UCSD-AML1 (cell line): ENCODE data around the gene ACP4.
"Not testable (repeated sequence)": the region's sequence is repeated elsewhere in the genome, so short reads cannot be mapped to it uniquely, and the experiment has no call there.

Experiments
- DNase-seq: peaks from one replicate; lab custom pipeline; 2025; ENCODE audit not compliant: unreplicated experiment; lab: John Stamatoyannopoulos, UW

The ACP4 gene

DNA sequence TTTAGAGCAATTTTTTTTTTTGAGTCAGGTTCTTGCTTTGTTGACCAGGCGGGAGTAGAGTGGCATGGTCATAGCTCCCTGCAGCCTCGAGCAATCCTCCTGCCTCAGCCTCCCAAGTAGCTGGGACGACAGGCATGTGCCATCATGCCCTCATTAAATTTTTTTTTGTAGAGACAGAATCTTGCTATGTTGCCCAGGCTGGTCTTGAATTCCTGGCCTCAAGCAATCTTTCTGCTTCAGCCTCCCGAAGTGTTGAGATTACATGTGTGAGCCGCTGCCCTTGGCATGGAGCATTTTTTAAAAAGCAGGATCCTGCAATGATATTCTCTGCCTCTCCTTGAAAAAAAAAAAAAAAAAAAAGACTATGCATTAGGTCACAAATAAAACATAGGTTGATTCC, 14.1 kb upstream of the ACP4 start:
- DNase-seq: no peak

DNA sequence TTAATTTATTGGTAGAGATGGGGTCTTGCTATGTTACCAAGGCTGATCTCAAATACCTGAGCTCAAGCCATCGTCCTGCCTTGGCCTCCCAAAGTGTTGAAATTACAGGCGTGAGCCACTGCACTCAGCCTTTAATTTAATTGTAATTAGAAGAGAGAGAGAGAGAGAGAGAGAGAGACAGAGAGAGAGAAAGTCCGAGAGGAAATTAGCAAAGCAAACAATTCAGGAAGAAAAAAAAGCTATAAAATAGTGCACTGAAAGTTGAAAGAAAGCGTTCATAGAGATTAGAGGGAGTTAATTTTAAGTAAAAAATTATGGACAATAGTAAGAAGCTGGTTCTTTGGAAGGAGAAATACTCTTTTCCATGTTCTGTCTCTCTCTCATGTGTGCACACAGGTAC, 13.0 kb upstream of the ACP4 start:
- no peak for DNase-seq

DNA sequence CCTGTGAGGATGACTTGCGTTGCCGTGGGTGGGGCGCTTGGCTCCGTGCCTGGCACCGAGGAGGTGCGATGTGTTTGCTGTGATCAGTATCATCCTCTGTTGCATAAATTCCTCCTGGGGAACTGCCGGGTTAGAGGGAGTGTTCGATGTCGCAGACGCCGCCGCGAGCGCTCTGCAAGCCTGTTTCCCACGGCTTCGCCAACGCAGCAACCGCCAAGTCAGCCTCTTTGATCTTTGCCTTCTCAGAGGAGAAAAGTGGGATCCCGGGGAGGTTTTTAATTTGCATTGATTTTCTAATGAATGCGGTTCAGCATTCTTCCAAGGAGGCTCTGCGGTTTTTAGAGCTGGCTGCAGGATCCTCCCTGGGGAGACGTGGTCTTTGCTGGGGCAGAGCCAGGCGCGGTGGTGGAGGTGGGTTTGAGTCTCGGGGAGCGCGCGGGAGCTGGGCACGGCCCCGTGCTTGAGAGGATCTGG, 12.3 kb upstream of the ACP4 start:
- DNase-seq: no peak

DNA sequence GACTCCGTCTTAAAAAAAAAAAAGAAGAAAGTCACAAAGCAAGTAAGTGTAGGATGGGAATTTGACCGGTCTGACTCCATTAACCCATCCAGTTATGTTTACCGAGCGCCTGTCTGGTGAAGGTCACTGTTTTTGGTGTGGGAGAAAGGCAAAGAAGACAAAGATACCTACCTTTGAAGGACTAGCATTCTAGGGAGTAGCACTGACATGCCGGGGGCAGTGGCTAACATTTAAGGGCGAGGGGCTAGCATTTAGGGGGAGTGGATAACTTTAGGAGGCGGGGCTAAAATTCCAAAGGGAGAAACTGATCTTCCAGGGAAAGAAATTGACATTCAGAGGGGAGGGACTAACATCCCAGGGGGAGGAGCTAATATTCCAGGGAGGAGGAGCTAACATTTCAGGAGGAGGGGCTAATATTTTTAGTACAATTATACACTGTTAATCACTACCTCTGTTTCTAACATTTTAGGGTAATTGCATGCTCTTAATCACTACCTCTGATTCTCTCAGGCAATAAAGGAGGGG, 11.2 kb upstream of the ACP4 start:
- no peak for DNase-seq

DNA sequence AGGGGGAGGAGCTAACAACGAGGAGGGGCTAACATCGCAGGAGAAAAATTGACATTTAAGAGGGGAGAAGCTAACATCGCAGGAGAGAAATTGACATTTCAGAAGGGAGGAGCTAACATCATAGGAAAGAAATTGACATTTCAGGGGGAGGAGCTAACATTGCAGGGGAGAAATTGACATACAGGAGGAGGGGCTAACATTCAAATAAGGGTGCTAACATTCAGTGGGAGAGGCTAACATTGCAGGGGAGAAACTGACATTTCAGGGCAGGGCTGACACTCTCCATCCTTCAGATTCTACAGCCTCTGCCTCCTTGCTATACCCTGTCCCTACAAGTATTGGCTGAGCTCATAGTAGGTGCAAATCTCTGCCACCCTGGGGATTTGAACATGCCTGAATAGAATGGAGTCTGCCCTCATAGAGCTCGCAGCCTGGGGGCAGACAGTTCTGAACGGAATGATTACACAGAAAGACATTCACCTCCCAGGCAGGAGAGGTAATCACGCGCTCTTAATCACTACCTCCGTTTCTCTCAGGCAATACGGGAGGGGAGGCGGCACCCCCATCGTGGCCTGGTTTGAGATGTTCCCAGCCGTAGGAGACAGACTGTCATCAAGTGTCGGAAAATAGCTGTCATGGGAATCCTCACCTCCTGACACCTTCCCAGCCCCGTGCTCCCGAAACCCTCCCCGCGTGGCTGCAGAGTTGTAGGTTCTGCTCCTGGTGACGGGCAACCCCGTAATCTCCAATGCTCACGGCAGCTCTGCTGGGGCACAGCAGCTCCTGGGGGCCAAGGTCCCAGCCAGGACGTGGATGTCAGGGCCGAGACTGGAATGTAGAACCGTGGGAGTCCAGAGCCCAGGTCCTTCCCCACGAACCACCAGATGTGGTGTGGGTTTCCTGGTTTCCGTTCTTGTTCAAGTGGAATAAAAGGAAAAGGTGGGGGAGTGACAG, 10.4 kb upstream of the ACP4 start:
- no peak for DNase-seq

DNA sequence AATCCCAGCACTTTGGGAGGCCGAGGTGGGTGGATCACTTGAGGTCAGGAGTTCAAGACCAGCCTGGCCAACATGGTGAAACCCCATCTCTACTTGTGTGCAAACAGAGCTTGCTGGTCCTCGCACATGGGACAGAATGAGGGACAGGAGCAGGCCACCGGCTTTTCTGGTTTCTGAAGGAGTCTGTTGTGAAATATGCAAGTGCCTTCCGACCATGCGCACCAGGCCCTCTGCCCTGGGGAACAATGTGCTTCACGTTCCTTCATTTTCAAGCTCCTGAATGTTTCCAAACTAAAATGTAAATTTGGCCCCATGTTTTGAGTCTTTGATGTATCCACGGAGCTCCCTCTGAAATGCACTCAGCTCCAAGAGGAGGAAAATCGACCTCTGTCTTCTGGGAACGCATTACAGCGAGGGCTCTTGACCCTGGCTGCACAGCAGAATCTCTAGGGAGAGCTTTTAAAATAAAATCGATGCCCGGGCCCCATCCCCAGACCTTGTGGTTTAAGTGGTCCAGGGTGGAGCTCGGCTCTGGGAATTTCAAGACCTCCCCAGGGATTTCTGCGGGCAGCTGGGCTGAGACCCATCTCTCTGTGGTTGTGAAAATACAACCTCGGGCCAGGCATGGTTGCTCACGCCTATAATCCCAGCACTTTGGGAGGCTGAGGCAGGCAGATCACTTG, 9.3 kb upstream of the ACP4 start:
- DNase-seq: no peak

DNA sequence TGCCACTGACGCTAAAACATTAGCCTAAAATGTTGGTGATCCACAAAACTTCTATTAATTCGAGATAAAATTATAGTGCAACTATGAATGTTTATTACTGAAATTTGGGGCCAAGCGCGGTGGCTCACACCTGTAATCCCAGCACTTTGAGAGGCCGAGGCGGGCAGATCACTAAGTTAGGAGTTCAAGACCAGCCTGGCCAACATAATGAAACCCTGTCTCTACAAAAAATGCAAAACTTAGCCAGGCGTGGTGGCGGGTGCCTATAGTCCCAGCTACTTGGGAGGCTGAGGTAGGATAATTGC, 6.4 kb upstream of the ACP4 start:
- DNase-seq: not testable (repeated sequence)

DNA sequence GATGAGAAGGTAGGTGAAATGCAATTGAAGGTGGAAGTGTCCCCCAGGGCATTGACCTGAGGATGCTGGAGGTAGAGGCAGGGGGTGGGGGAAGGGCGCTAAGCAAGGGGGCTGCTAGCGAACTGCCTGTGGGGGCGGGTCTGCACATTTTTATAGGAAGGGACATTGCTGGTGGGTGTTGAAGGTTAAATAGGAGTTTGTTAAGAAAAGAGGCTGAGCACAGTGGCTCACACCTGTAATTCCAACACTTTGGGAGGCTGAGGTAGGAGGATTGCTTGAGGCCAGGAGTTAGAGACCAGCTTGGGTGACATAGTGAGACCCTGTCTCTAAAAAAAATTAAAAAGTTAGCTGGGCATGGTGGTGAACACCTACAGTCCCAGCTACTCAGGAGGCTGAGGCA, 5.5 kb upstream of the ACP4 start:
- DNase-seq: no peak

DNA sequence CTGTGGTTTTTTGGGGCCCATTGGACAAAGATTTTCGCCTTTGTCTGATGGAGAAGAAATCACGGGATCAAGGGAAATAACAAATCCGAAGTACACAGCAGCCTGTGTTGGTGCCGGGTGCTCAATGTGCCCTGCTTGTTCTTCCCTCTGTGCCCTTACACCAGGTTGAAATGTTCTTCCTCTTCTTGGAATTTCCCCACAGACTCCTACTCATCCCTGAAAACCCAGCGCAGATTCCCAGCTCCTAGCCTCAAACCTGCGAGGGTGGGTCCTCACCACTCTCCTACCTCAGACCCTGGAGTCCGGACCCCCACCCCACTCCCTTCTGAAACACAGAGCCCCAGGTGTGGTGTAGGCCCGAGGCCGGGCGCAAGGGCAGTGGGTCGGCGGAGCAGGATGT, 4.9 kb upstream of the ACP4 start:
- no peak for DNase-seq

DNA sequence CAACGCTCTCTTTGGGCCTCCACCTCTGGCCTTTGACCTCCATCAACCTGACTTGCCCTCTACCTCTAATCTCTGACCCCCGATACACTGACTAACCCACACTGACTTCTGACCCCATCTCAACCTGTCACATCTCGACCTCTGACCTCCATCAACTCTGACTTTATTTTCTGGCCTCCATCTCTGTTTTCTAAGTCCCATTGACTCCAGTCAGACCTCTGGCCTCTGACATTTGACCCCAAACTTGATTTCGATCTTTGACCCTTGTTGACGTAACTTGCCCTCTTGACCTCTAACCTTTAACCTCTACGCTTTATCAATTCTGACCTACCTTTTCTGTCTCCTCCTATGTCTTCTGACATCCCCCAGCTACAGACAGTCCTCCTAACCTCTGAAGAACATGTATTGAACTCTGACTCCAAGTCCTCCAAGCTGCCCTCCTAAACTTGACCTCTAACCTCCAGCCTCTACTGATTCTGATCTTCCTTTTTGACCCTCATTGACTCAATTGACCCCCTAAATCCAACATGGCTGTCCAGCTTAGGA, 780 bp downstream of the ACP4 start:
- no peak for DNase-seq

DNA sequence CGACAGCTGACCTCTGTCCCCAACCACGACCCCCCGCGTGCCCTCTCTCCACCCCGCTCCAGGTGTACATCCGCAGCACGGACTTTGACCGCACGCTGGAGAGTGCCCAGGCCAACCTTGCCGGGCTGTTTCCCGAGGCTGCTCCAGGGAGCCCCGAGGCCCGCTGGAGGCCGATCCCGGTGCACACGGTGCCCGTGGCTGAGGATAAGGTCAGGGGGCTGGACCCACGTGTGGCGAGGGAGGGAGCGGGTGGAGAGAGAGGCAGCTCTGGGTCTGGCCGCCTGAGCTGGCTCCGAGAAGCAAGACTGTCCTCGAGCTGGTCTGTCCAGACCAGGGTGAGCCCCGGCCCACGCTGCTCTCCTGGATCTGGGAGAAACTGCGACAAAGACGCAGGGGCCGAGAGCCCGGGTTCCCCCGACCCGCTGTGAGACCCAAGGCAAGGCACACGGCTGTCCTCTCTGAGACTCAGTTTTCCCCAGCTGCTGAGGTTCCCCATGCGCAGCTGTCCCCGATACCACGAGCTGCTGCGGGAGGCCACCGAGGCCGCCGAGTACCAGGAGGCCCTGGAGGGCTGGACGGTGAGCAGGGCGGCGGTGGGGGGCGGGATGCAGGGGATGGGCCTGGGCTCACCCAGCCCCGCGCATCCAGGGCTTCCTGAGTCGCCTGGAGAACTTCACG, 1.5 kb downstream of the ACP4 start:
- DNase-seq: no peak

DNA sequence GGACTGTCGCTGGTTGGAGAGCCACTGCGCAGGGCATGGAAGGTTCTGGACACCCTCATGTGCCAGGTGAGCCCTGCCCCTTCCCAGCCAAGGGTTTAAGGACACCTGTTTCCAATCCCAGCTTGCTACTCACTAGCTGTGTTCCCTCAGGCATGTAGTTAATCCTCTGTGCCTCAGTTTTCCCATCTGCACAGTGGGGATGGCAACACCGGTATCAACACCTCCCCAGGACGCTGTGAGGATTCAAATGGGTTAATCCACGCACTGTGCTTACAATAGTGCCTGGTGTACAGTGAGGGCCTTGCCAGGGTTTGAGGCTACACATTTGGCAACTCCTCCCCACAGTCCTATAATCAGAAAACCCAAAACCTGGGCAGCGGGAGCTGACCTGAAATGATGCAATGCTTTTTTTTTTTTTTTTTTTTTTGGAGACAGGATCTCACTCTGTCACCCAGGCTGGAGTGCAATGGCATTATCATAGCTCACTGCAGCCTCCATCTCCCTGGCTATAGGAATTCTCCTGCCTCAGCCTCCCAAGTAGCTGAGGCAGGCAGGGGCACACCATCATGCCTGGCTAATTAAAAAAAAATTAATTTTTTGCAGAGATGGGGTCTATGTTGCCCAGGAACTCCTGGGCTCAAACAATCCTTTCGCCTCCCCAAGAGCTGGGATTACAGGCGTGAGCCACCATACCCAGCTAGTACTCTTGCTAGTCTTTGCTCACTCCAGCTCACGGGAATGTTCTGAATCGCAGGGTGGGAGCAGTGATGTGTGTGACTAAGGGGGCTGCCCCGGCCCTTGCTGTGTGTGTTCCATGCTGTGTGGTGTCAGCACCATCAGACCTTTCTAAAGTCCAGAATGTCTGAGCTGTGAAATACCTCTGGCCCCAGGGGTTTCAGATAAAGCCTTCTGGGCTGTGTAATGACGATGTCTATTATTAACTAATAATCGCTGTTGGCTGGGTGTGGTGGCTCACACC, 2.3 kb downstream of the ACP4 start:
- no peak for DNase-seq

DNA sequence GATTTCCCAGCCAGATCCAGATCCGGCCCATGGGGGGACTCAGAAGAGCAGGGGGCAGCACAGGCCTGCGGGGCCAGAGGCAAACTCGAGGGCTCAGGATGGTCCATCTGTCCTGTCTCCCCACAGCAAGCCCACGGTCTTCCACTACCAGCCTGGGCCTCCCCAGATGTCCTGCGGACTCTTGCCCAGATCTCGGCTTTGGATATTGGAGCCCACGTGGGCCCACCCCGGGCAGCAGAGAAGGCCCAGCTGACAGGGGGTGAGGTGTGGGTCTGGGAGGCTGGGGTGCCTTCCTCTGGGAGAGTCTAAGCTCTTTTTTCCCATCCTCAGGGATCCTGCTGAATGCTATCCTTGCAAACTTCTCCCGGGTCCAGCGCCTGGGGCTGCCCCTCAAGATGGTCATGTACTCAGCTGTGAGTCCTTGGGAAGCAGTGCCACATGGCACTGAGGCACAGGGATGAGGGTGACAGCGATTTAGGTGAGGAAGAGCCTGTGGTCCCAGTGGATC, 3.4 kb downstream of the ACP4 start:
- no peak for DNase-seq

DNA sequence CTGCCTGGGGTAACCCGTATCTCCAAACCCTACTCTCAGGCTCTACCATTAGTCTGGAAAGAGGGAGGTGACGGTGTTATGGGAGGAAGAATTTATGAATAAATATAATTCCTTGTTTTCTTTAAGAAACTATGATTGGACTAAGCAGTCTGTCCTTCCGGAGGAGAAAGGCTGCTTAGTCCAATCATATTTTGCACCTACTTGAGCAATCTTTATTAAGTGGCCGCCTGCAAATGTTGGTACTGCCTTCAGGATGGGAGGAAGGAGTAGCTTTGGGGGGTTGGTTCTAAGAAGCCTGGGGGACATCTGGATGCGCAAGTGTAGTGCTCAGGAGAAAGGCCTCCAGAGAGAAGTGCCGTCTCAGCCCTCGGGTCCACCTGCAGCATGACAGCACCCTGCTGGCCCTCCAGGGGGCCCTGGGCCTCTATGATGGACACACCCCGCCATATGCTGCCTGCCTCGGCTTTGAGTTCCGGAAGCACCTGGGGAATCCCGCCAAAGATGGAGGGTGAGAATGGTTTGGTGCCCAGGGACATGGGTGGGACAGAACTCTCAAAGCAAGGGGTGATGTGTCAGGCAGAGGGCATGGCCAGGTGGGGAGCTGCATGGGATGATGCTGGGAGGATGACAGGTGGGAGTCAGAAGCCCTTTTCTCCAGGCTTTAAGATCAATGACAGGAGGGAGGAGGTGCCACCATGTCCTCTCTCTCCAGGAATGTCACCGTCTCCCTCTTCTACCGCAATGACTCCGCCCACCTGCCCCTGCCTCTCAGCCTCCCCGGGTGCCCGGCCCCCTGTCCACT, 4.1 kb downstream of the ACP4 start:
- DNase-seq: no peak

DNA sequence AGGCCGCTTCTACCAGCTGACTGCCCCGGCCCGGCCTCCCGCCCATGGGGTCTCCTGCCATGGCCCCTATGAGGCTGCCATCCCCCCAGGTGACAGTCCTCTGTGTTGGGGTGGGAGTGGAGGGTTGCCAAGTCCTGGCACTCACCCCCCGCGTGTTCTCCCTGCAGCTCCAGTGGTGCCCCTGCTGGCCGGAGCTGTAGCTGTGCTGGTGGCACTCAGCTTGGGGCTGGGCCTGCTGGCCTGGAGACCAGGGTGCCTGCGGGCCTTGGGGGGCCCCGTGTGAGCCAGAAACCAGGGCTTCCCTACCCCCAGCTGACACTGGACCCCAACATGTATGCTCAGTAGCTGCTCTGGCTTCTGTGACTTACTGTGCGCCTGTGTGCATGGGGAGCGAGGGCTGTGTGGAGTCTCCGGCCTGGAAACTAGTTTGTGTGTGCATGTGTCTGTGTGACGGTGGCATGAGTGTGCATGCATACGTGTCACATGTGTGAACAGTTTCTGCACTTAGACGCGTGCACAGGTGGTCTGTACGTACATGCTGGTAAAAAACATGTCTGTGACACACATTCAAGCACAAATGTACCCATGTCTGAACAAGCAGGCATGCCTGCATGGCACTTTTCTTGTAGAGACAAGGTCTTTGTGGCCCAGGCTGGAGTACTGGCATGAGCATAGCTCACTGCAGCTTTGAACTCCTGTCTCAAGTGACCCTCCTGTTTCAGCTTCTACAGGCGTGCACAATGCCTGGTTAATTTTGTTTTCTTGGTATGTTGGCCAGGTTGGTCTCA, 4.9 kb downstream of the ACP4 start:
- peak; percentile 27 for DNase-seq

DNA sequence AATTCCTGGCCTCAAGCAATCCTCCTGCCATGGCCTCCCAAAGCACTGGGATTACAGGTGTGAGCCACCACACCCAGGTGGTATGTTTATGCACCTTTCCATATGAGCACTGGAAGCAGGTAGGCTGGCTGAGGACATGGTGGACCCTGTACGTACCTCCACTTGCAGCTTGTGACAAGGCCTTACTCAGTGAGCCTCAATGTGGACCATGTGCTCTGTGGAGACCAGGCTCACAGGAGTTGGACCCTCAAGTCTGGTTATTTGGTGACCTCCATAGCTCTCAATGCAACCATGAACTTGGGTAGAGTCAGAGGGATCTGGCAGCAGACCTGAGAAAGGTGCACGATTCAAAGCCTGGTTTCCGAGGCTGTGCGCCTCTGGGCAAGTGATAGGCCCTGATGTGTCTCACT, 5.5 kb downstream of the ACP4 start:
- DNase-seq: no peak

DNA sequence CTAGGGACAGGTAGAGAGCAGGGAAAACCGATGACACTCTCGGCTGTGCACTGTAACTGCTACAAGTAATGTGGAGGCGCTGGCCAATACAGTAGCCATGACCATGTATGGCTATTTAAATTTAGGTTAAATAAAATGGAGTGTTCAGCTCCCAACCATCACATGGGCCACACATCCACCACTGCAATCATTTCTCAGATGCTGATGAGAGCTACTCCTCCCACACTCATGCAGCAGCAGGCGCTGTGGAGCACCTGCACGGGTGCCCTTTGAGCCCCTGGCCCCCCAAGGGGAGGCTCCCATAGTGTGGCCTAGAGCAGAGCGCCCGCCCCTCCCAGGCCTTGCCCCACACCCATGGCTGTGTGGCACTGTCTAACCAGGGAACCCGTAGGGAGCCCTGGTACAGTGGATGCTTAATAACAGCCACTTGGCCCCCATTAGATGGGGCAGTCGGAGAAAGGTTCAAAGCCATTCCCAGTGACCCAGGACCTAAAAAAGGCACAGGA, 6.0 kb downstream of the ACP4 start:
- no peak for DNase-seq
